ENCODE data around the gene CBX7. TPM values are rescaled to one million over a fixed set of nuclear protein-coding genes. Genes with fewer than 3 reads are reported as not detected.

The CBX7 gene
- total and polyA plus RNA-seq, 2 of the 8 experiments (the other 6 are each of a cell fraction or from before 2014, with no cell fraction given): 6.9 to 8.7 TPM

DNA sequence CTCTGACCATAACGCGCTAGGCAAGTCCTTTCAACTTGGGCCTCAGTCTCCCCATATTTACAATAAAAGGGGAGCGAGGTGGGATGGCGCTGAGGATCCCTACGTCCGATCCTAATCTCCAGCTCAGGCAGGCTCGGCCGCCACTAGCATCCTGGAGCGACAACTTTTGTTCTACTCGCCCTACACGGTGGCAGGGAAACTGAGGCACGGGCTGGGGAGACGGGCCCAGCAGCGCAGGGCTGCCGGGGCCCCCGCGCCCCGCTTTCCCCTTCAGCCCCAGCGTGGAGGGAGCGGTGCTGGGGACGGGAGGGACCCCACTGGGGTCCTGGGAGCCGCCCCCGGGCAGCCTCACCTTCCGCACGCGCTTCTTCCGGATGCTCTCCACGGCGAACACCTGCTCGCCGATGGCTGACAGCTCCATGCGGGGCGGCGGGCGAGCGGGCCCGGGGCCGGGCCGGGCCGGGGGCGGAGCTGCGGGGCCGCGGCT lies 413 bp downstream of the CBX7 start:
- H4K20me1 ChIP-seq (replicated peaks in 1 of 2; ENCODE audit: control insufficient read depth in 1 of 2, insufficient read depth in 2 of 2, low read length in 2 of 2): no peaks in the 10 kb centered on the region
- H3K79me2 ChIP-seq (ENCODE audit: control insufficient read depth in 1 of 2, insufficient read depth in 2 of 2, low read length in 2 of 2): no peaks in the 10 kb centered on the region
- H3K18ac ChIP-seq (ENCODE audit: extremely low read depth, low read length): no peak overlapping the region; the same call in 1 of the 2 replicates
- no peak overlapping the region for H3K14ac ChIP-seq (ENCODE audit: insufficient read length)
- no peak overlapping the region for H2BK12ac ChIP-seq (ENCODE audit: low read depth, low read length)
- no peak overlapping the region; the same call in 1 of the 2 replicates for H4K8ac ChIP-seq (ENCODE audit: extremely low read depth, insufficient read depth, low read length)
- no peak overlapping the region for H3K56ac ChIP-seq (replicated peaks; ENCODE audit: insufficient read length, low read depth, low read length)
- H3K79me1 ChIP-seq (ENCODE audit: low read depth, low read length): no peaks in the 10 kb centered on the region; the same call in 1 of the 2 replicates
- no peaks in the 10 kb centered on the region for H3K36me3 ChIP-seq (ENCODE audit: control insufficient read depth in 2 of 4, insufficient read depth in 4 of 4, low read length in 3 of 4)
- peak overlapping the region; percentile 71 to 99 for H3K4me2 ChIP-seq (ENCODE audit: insufficient read depth in 1 of 2, low read depth in 2 of 2, low read length in 2 of 2)
- POLR2A ChIA-PET (ENCODE audit: partially characterized antibody): interaction anchor here (0.5 to 2.1 kb wide), 4 partner anchors 18 to 368 kb away, joined by 3 to 5 read pairs (median 4); no protein-coding TSS in a partner anchor
- H2BK20ac ChIP-seq (ENCODE audit: low read length): no peak overlapping the region
- peaks cover 0 to 29% (median 20%) of the 10 kb centered on the region in 4 experiments; a peak in 6 of 7 replicates for H3K4me1 ChIP-seq (replicated peaks in 1 of 4; ENCODE audit: control insufficient read depth in 3 of 4, insufficient read depth in 4 of 4, low read length in 3 of 4)
- 11% methylated on average over 37 of the region's 44 CpGs; no CpG with 5 or more reads in 1 of the 2 experiments for WGBS, 2 experiments (ENCODE audit: extremely low coverage in 1 of 2, insufficient coverage in 1 of 2, insufficient read length in 1 of 2, insufficient replicate concordance in 2 of 2, low coverage in 1 of 2, low lambda C conversion rate in 2 of 2, missing lambda C conversion rate in 1 of 2)
- H3K27me3 ChIP-seq (replicated peaks in 1 of 4; ENCODE audit: control insufficient read depth in 3 of 4, extremely low read depth in 1 of 4, insufficient read depth in 3 of 4, low read length in 3 of 4): peaks cover 0 to 18% (median 13%) of the 10 kb centered on the region in 4 experiments; a peak in 6 of 7 replicates
- no peak overlapping the region for H3K9ac ChIP-seq (replicated peaks in 1 of 4; ENCODE audit: extremely low read depth in 1 of 4, low read depth in 3 of 4, low read length in 3 of 4)
- H3K23me2 ChIP-seq (ENCODE audit: low read depth, low read length): peaks cover 13% of the 10 kb centered on the region
- H3K4me3 ChIP-seq (ENCODE audit: extremely low read depth in 1 of 4, insufficient read depth in 2 of 4, low read depth in 3 of 4, low read length in 4 of 4): peak overlapping the region; percentile 33 to 72 (median 48)
- no peak overlapping the region for H3K27ac ChIP-seq (ENCODE audit: low read depth, low read length)
- peak; percentile 31; the same call in 1 of the 2 replicates for TF ChIP-seq MAX (IDR thresholded peaks at IDR 0.05)
- peak; percentile 23 for TF ChIP-seq KDM4A (IDR thresholded peaks at IDR 0.05; ENCODE audit: low read depth, low read length, severe bottlenecking)
- no peak for TF ChIP-seq ASH2L (IDR thresholded peaks at IDR 0.05; ENCODE audit: low read length)
- no peak for TF ChIP-seq MAFK (IDR thresholded peaks at IDR 0.05; ENCODE audit: low read depth, low read length)
- TF ChIP-seq, protein P1, sequence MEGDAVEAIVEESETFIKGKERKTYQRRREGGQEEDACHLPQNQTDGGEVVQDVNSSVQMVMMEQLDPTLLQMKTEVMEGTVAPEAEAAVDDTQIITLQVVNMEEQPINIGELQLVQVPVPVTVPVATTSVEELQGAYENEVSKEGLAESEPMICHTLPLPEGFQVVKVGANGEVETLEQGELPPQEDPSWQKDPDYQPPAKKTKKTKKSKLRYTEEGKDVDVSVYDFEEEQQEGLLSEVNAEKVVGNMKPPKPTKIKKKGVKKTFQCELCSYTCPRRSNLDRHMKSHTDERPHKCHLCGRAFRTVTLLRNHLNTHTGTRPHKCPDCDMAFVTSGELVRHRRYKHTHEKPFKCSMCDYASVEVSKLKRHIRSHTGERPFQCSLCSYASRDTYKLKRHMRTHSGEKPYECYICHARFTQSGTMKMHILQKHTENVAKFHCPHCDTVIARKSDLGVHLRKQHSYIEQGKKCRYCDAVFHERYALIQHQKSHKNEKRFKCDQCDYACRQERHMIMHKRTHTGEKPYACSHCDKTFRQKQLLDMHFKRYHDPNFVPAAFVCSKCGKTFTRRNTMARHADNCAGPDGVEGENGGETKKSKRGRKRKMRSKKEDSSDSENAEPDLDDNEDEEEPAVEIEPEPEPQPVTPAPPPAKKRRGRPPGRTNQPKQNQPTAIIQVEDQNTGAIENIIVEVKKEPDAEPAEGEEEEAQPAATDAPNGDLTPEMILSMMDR (IDR thresholded peaks at IDR 0.05; ENCODE audit: control extremely low read depth in 1 of 3, insufficient read depth in 1 of 3, low read depth in 1 of 3, low read length in 3 of 3): no peak
- TF ChIP-seq TEAD4 (IDR thresholded peaks at IDR 0.05; ENCODE audit: low read depth, low read length): no peak
- 0 out of 2 replicates have a peak, but pooled peaks have one; percentile 14 for TF ChIP-seq YY1 (IDR thresholded peaks at IDR 0.05; ENCODE audit: low read depth, low read length)
- H3K23ac ChIP-seq (ENCODE audit: insufficient read length): no peak overlapping the region
- no peak overlapping the region for H3K4ac ChIP-seq (replicated peaks; ENCODE audit: insufficient read length, low read depth, low read length)
- H4K5ac ChIP-seq (ENCODE audit: insufficient read length, low read depth, low read length): no peak overlapping the region
- DNase-seq (ENCODE audit: low read depth in 1 of 2, low spot score in 2 of 2) (no peak), FAIRE-seq (no peak)
- no peak overlapping the region for H4K91ac ChIP-seq (replicated peaks; ENCODE audit: insufficient read length, low read length)
- H2BK5ac ChIP-seq (ENCODE audit: low read depth, low read length): no peak overlapping the region
- H3K9me3 ChIP-seq (ENCODE audit: insufficient read depth in 2 of 2, low read depth in 1 of 2, low read length in 1 of 2): no peaks in the 10 kb centered on the region
- no peak overlapping the region for H2BK120ac ChIP-seq (replicated peaks; ENCODE audit: low read depth, low read length)
- no peak overlapping the region for H2AK5ac ChIP-seq (ENCODE audit: low read depth, low read length)
- no peak overlapping the region for H2BK15ac ChIP-seq (ENCODE audit: low read length)
- CTCF ChIA-PET (ENCODE audit: partially characterized antibody): interaction anchor here (0.5 to 2.3 kb wide), 4 partner anchors 16 to 925 kb away, joined by 3 to 7 read pairs (median 5); no protein-coding TSS in a partner anchor
- H2AFZ ChIP-seq (ENCODE audit: low read length): no peak overlapping the region
